GM21717 (cell line): ENCODE results near the gene RNF150.

Experiments used
- ATAC-seq: cut with Tn5 transposase; IDR thresholded peaks from one replicate; pipeline ENCODE4 v1.9.1; 2021; ENCODE audit warnings: mild to moderate bottlenecking, moderate library complexity; ENCODE audit not compliant: unreplicated experiment

Gene RNF150

GRCh38 chr4:140869446-140869845, 263.8 kb downstream of the RNF150 start:
- ATAC-seq: no peak

- no peak for ATAC-seq
Observed at GRCh38 chr4:140867356-140867755, 265.9 kb downstream of the RNF150 start.

- no peak for ATAC-seq
Observed at GRCh38 chr4:140866492-140867005, 266.7 kb downstream of the RNF150 start.

GRCh38 chr4:140865253-140866217, 267.7 kb downstream of the RNF150 start:
- no peak for ATAC-seq

- ATAC-seq: no peak
Observed at GRCh38 chr4:140863197-140863596, 270.1 kb downstream of the RNF150 start.

- no peak for ATAC-seq
Observed at GRCh38 chr4:140862177-140862442, 271.2 kb downstream of the RNF150 start.

- ATAC-seq: no peak
Observed at GRCh38 chr4:140861359-140862176, 271.7 kb downstream of the RNF150 start.

GRCh38 chr4:140858897-140859296, 274.4 kb downstream of the RNF150 start:
- no peak for ATAC-seq

- ATAC-seq: no peak
Observed at GRCh38 chr4:140857111-140857510, 276.2 kb downstream of the RNF150 start.

- no peak for ATAC-seq
Observed at GRCh38 chr4:140856621-140857062, 276.6 kb downstream of the RNF150 start.

GRCh38 chr4:140854168-140854567, 279.1 kb downstream of the RNF150 start:
- ATAC-seq: no peak

- no peak for ATAC-seq
Observed at GRCh38 chr4:140851804-140852203, 281.5 kb downstream of the RNF150 start.

- ATAC-seq: peak; percentile 91
Observed at GRCh38 chr4:140851032-140851636, 282.1 kb downstream of the RNF150 start.

- ATAC-seq: no peak
Observed at GRCh38 chr4:140849526-140849925, 283.7 kb downstream of the RNF150 start.

- ATAC-seq: no peak
Observed at GRCh38 chr4:140846736-140847135, 286.5 kb downstream of the RNF150 start.

- ATAC-seq: no peak
Observed at GRCh38 chr4:140844061-140844460, 289.2 kb downstream of the RNF150 start.

GRCh38 chr4:140841186-140841585, 292.1 kb downstream of the RNF150 start:
- no peak for ATAC-seq

GRCh38 chr4:140839888-140840790, 293.1 kb downstream of the RNF150 start:
- no peak for ATAC-seq

GRCh38 chr4:140839406-140839805, 293.9 kb downstream of the RNF150 start:
- no peak for ATAC-seq

- no peak for ATAC-seq
Observed at GRCh38 chr4:140837736-140838135, 295.5 kb downstream of the RNF150 start.
